Sigmoid colon (tissue), 7 donors: ENCODE results near the gene KCNT1. TPM values are rescaled to one million over a fixed set of nuclear protein-coding genes. Genes with fewer than 3 reads are reported as not detected.

Experiments used
- DNase-seq: peaks from one replicate; pipeline ENCODE4 v3.0.0-alpha.2; 2019
- H3K27ac ChIP-seq, 4 donors: fragments of 200-600 bp; sonication (generic); one replicate each; pipeline ENCODE4 v1.5.1; 2016 to 2019; ENCODE audit warnings: mild to moderate bottlenecking in 1 of 4
- H3K27me3 ChIP-seq, 3 donors: fragments of 200-600 bp; sonication (generic); one replicate each; pipeline ENCODE4 v1.5.1; 2019; ENCODE audit warnings: mild to moderate bottlenecking in 1 of 3
- H3K36me3 ChIP-seq, 4 donors: fragments of 200-600 bp; sonication (generic); one replicate each; pipeline ENCODE4 v1.5.1; 2016 to 2019
- H3K4me1 ChIP-seq, 4 donors: fragments of 200-600 bp; sonication (generic); one replicate each; pipeline ENCODE4 v1.5.1; 2017 to 2019
- H3K4me3 ChIP-seq, 4 donors: fragments of 200-600 bp; sonication (generic); one replicate each; pipeline ENCODE4 v1.5.1; 2017 to 2019; ENCODE audit warnings: mild to moderate bottlenecking in 2 of 4, moderate library complexity in 1 of 4
- H3K9me3 ChIP-seq, 4 donors: fragments of 200-600 bp in 3 of 4; sonication (generic) in 3 of 4; one replicate each; pipeline versions ENCODE4 v1.5.1 to v1.6.1; 2013 to 2019
- CTCF ChIP-seq, 4 experiments: fragments of 450-650 bp in 3 of 4; fragments of 200-600 bp in 1 of 4; IDR thresholded peaks; one replicate each; pipeline ENCODE4 v1.5.1; 2016 to 2019; ENCODE audit warnings: antibody characterized with exemption in 4 of 4, mild to moderate bottlenecking in 3 of 4, moderate library complexity in 2 of 4
- EP300 ChIP-seq, 4 donors: sonication (generic); formaldehyde crosslinking; IDR thresholded peaks; one replicate each; pipeline ENCODE4 v1.6.1; 2017; ENCODE audit warnings: antibody characterized with exemption in 4 of 4
- POLR2A ChIP-seq, 2 donors: fragments of 450-650 bp; IDR thresholded peaks; one replicate each; pipeline ENCODE4 v1.6.1; 2016; ENCODE audit warnings: antibody characterized with exemption in 2 of 2, mild to moderate bottlenecking in 2 of 2, moderate library complexity in 2 of 2
- POLR2AphosphoS5 ChIP-seq, 4 donors: sonication (generic); formaldehyde crosslinking; IDR thresholded peaks; one replicate each; pipeline ENCODE4 v1.6.1; 2017; ENCODE audit warnings: antibody characterized with exemption in 4 of 4
- WGBS, 2 donors: extraction: QIAGEN DNeasy Blood & Tissue Kit; methylation state at CpG; one replicate each; pipeline ENCODE4 v1.1.7; 2013; 5-methylcytosine and 5-hydroxymethylcytosine counted together
- intact Hi-C: fragments of 100-400 bp; cut with DNase I; formaldehyde crosslinking; loops from one replicate; pipeline ENCODE4 v1.15.1; 2023
- polyA plus RNA-seq, 3 donors: library from polyadenylated mRNA; stranded (reverse); fragments of 200-250 nt; gene quantifications; one replicate each; pipeline ENCODE4 v1.2.3, GENCODE V29; 2013
- total RNA-seq, 4 donors: library from RNA; depleted of rRNA; stranded (reverse); fragments of >200 nt; gene quantifications; one replicate each; pipeline ENCODE4 v1.1.0, GENCODE V29; 2016
- donor health status: healthy with polysubstance abuse.
- donor health status: Bipolar disorder and iron deficiency.
- donor health status: healthy.

Gene KCNT1
- total and polyA plus RNA-seq, 7 donors = 0.23 to 0.95 (median 0.32) TPM; not detected in 3

DNA sequence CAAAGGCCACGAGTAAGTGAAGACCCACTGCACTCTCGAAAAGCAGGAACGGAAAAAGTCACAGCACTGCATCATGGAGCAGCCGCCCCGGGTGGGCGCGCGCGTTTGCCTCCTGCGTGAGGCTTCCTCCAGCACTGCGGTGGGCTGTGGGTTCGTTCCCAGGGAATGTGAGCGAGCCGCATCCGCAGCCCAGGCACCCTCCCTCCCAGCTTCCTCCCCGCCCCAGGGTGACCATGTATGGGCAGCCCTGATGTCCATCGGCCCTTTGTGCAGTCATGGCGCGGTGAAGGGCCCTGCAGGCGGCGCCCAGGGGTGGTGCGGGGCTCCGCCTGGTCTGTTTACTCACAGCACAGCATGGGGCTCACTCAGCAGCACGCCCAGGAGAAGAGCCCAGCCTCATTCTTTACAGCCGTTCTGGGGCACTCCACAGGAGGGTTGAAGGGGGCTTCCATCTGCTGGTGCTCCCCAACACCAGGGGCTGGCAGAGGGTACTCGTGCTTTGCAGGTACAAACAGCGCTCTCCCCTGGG lies 32.7 kb downstream of the KCNT1 start:
- no peak for TF ChIP-seq EP300 (IDR thresholded peaks at IDR 0.05)
- no peak for TF ChIP-seq POLR2A (IDR thresholded peaks at IDR 0.05)
- TF ChIP-seq CTCF (IDR thresholded peaks at IDR 0.05) = no peak
- TF ChIP-seq POLR2AphosphoS5 (IDR thresholded peaks at IDR 0.05) = no peak
- H3K27me3 ChIP-seq = peaks cover 4 to 59% (median 42%) of the 10 kb centered on the region in 3 donors
- 78 to 80% methylated on average over 27 of the region's 27 CpGs for WGBS, 2 donors

GRCh38 chr9:135736272-135736978 lies 34.4 kb downstream of the KCNT1 start:
- TF ChIP-seq CTCF (IDR thresholded peaks at IDR 0.05) = no peak
- TF ChIP-seq POLR2AphosphoS5 (IDR thresholded peaks at IDR 0.05) = no peak
- no peak for TF ChIP-seq EP300 (IDR thresholded peaks at IDR 0.05)
- no peak for TF ChIP-seq POLR2A (IDR thresholded peaks at IDR 0.05)
- no peak for DNase-seq
- no peaks in the 10 kb centered on the region for H3K36me3 ChIP-seq
- no peak overlapping the region for H3K4me3 ChIP-seq
- peaks cover 0 to 2% (median 2%) of the 10 kb centered on the region in 4 donors for H3K9me3 ChIP-seq
- no peak overlapping the region for H3K27ac ChIP-seq
- 5 to 9% methylated on average over 78 of the region's 78 CpGs for WGBS, 2 donors
- intact Hi-C loops = no loop called here
- H3K27me3 ChIP-seq = peaks cover 4 to 75% (median 45%) of the 10 kb centered on the region in 3 donors
- no peaks in the 10 kb centered on the region for H3K4me1 ChIP-seq

More for the DNA sequence above, 32.7 kb downstream of the KCNT1 start:
- Histone ChIP-seq H3K4me1 (no peaks in the 10 kb centered on the region), H3K4me3 (no peak overlapping the region), H3K36me3 (no peaks in the 10 kb centered on the region), H3K27ac (no peak overlapping the region), H3K9me3 (peaks cover 0 to 5% (median 4%) of the 10 kb centered on the region in 4 donors)
- no peak for DNase-seq
- intact Hi-C loops = no loop called here

DNA sequence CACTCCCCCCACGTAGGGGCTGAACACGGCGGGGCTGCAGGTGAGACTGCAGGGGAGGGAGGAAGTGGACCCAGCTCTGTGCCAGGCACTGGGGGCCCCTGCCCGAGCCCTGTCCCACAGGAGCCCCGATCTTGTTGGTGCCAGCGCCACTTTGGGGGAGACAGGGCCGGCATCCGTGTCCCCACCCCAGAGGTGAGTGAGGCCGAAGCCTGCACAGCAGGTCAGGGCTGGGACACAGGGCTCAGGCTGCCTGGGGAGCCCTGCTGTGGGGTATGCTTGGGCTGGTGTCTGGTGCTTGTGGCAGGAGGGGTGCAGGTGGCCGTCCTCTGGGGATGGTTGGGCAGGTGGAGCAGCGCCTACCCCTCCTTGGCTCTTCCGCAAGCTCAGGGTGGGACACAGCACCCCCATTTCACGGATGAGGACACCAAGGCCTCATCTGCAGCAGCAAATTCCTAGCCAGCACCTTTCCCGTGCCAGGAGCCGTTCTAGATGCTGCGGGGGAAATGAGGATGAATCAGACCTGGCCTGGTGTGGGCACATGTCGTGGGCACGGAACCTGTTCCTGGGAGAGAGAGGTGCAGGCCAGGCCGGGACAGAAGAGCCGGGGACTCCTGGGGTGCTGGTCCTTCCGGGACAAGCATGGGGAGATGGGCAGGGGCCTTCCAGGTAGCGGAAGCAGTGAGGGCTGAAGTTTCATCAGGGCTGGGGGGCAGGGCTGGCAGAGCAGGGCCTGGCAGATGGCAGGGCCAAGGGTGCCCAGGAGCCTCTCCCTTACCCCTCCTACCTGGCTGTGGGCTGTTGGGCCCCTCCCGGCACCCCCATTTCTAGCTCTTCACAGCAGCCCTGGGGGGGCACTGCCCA lies 35.2 kb downstream of the KCNT1 start:
- no peak for TF ChIP-seq EP300 (IDR thresholded peaks at IDR 0.05)
- no peak for TF ChIP-seq POLR2A (IDR thresholded peaks at IDR 0.05)
- TF ChIP-seq CTCF (IDR thresholded peaks at IDR 0.05) = no peak
- TF ChIP-seq POLR2AphosphoS5 (IDR thresholded peaks at IDR 0.05) = no peak
- no peak for DNase-seq
- intact Hi-C loops = no loop called here
- Histone ChIP-seq H3K27ac (no peak overlapping the region), H3K4me3 (no peak overlapping the region), H3K27me3 (peaks cover 4 to 76% (median 45%) of the 10 kb centered on the region in 3 donors), H3K4me1 (no peaks in the 10 kb centered on the region), H3K9me3 (no peaks in the 10 kb centered on the region), H3K36me3 (no peaks in the 10 kb centered on the region)
- WGBS, 2 donors = 57 to 70% methylated on average over 23 of the region's 23 CpGs

DNA sequence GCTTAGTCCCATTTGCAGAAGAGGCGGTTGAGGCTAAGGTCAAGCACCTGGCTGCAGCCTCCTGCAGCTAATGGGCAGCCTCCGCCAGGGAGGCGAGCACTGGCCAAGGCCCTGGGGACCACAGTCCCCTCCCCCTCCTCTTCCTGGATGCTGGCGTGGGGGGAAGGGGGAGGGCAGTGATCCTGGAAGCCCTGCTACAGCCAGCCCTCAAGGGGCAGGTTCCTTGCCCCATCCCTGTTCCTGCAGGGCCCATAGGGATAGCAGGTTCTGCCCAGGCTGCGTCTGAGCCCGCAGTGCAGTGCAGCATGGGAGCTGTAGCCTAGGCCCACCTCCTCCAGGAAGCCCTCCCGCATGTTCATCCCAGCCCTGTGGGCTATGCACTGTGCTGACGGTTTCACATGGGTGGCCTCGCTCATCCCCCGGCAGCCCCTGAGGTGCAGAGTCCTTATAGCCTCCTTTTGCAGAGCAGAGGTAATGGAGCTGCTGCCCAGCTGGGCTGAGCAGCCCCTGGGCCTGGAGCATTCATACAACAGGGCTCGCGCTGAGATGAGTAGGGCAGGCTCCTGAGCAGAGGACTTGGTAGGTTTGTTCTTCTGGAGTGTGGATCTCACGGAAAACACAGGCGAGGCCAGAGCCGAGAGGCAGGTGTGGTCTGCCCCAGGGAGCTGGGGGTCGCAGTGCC lies 36.0 kb downstream of the KCNT1 start:
- TF ChIP-seq POLR2A (IDR thresholded peaks at IDR 0.05) = no peak
- Histone ChIP-seq H3K27ac (no peak overlapping the region), H3K4me1 (no peaks in the 10 kb centered on the region), H3K9me3 (no peaks in the 10 kb centered on the region), H3K27me3 (peaks cover 4 to 80% (median 45%) of the 10 kb centered on the region in 3 donors), H3K4me3 (no peak overlapping the region), H3K36me3 (no peaks in the 10 kb centered on the region)
- intact Hi-C loops = no loop called here
- WGBS, 2 donors = 56 to 69% methylated on average over 16 of the region's 16 CpGs
- no peak for DNase-seq
